HL-60 (cell line): ENCODE measurements around the gene RIMKLA.

ENCODE experiments used
- DNase-seq, 2 experiments: peaks; one replicate each; pipeline ENCODE4 v3.0.0-alpha.2; 2010 to 2020; ENCODE audit warnings: low read depth in 1 of 2, low spot score in 1 of 2
- H3K27ac ChIP-seq: fragments of 250-450 bp; sonication (Bioruptor Pico); replicated peaks from 2 replicates; pipeline ENCODE4 v1.5.1; 2020; ENCODE audit warnings: mild to moderate bottlenecking, moderate library complexity
- H3K27me3 ChIP-seq: fragments of 250-450 bp; sonication (Bioruptor Pico); 2 replicates; pipeline ENCODE4 v1.5.1; 2021; ENCODE audit warnings: mild to moderate bottlenecking, moderate library complexity; ENCODE audit not compliant: insufficient read depth, poor library complexity, severe bottlenecking
- H3K4me3 ChIP-seq: replicated peaks from 2 replicates; pipeline ENCODE4 v1.5.1; 2011; ENCODE audit warnings: mild to moderate bottlenecking, control low read depth, low read length; ENCODE audit not compliant: insufficient read depth
- CTCF ChIP-seq: IDR thresholded peaks from one replicate; pipeline ENCODE4 v1.5.1; 2011; ENCODE audit warnings: low read length, control low read depth, inconsistent platforms; ENCODE audit not compliant: insufficient read depth
- GABPA ChIP-seq: IDR thresholded peaks from 2 replicates; pipeline ENCODE4 v1.6.1; 2012; ENCODE audit warnings: low read depth
- POLR2AphosphoS5 ChIP-seq: IDR thresholded peaks from 2 replicates; pipeline ENCODE4 v1.6.1; 2012; ENCODE audit warnings: low read depth
- SPI1 ChIP-seq: IDR thresholded peaks from 2 replicates; pipeline ENCODE4 v1.6.1; 2012; ENCODE audit warnings: low read depth, mild to moderate bottlenecking, borderline replicate concordance
- TF ChIP-seq, protein P1 (sequence below): IDR thresholded peaks from 2 replicates; pipeline ENCODE4 v1.6.1; 2012; ENCODE audit warnings: low read depth; ENCODE audit not compliant: insufficient replicate concordance

Gene RIMKLA

GRCh38 chr1:42340093-42340492, 40.5 kb upstream of the RIMKLA start:
- no peak for TF ChIP-seq CTCF
- no peak for TF ChIP-seq POLR2AphosphoS5
- H3K27me3 ChIP-seq: no peaks in the 10 kb centered on the region
- DNase-seq: no peak
- H3K27ac ChIP-seq: no peak overlapping the region
- no peak overlapping the region for H3K4me3 ChIP-seq

GRCh38 chr1:42340901-42341300, 39.7 kb upstream of the RIMKLA start:
- Histone ChIP-seq H3K27ac (no peak overlapping the region), H3K4me3 (no peak overlapping the region), H3K27me3 (no peaks in the 10 kb centered on the region)
- no peak for DNase-seq
- no peak for TF ChIP-seq GABPA
- TF ChIP-seq, protein P1, sequence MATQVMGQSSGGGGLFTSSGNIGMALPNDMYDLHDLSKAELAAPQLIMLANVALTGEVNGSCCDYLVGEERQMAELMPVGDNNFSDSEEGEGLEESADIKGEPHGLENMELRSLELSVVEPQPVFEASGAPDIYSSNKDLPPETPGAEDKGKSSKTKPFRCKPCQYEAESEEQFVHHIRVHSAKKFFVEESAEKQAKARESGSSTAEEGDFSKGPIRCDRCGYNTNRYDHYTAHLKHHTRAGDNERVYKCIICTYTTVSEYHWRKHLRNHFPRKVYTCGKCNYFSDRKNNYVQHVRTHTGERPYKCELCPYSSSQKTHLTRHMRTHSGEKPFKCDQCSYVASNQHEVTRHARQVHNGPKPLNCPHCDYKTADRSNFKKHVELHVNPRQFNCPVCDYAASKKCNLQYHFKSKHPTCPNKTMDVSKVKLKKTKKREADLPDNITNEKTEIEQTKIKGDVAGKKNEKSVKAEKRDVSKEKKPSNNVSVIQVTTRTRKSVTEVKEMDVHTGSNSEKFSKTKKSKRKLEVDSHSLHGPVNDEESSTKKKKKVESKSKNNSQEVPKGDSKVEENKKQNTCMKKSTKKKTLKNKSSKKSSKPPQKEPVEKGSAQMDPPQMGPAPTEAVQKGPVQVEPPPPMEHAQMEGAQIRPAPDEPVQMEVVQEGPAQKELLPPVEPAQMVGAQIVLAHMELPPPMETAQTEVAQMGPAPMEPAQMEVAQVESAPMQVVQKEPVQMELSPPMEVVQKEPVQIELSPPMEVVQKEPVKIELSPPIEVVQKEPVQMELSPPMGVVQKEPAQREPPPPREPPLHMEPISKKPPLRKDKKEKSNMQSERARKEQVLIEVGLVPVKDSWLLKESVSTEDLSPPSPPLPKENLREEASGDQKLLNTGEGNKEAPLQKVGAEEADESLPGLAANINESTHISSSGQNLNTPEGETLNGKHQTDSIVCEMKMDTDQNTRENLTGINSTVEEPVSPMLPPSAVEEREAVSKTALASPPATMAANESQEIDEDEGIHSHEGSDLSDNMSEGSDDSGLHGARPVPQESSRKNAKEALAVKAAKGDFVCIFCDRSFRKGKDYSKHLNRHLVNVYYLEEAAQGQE: no peak
- TF ChIP-seq SPI1: no peak
- TF ChIP-seq POLR2AphosphoS5: no peak
- TF ChIP-seq CTCF: no peak

DNA sequence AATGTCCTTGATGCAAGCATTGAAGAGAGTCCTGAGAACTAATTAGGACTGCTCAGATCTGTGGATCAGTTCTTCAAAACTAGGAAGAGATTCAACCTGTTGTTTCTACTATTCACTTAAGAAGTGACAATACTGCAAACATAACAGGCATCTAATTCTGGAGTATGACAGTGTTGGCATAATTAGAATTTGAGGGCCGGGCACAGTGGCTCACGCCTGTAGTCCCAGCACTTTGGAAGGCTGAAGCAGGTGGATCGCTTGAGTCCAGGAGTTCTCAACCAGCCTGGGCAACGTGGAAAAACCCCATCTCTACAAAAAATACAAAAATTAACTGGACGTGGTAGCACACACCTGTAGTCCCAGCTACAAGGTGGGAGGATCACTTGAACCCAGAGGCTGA, 37.5 kb upstream of the RIMKLA start:
- no peak overlapping the region for H3K27ac ChIP-seq
- H3K4me3 ChIP-seq: no peak overlapping the region

More for the DNA sequence above, 37.5 kb upstream of the RIMKLA start:
- no peak for TF ChIP-seq SPI1
- TF ChIP-seq, protein P1: no peak
- no peak for TF ChIP-seq GABPA
- TF ChIP-seq POLR2AphosphoS5: no peak
- TF ChIP-seq CTCF: no peak
- no peaks in the 10 kb centered on the region for H3K27me3 ChIP-seq
- DNase-seq: no peak
